ENCODE measurements around the gene NARS2. TPM values are rescaled to one million over a fixed set of nuclear protein-coding genes. Genes with fewer than 3 reads are reported as not detected.

The NARS2 gene
- total RNA-seq, 4 donors from 2014 or later: 17.1 to 23.6 (median 22.5) TPM

DNA sequence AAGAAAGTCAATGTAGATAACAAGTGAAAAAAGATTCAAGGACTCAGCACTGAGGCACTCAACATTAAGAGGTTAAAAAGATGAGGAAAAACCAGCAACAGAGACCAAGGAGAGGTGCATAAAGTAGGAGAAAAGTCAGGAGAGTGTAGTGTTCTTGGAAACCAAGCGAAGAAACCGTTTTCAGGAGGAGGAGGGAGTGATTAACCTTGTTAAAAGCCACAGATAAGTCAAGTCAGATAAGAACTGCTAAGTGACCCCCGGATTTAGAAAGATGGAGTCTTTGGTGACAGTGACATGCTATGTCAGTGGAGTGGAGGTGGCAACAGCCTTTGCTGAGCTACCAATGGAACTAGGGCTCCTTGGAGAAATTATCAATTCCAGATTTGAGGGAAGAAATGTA, 13.9 kb upstream of the NARS2 start:
- intact Hi-C loops (cut with DNase I): no loop called here
- Histone ChIP-seq H3K4me1 (no peaks in the 10 kb centered on the region), H3K27ac (no peak overlapping the region), H3K4me3 (replicated peaks in 1 of 3) (no peak overlapping the region), H3K27me3 (no peaks in the 10 kb centered on the region), H3K36me3 (no peaks in the 10 kb centered on the region), H3K9me3 (peaks cover 8% of the 10 kb centered on the region)
- TF ChIP-seq, protein P1, sequence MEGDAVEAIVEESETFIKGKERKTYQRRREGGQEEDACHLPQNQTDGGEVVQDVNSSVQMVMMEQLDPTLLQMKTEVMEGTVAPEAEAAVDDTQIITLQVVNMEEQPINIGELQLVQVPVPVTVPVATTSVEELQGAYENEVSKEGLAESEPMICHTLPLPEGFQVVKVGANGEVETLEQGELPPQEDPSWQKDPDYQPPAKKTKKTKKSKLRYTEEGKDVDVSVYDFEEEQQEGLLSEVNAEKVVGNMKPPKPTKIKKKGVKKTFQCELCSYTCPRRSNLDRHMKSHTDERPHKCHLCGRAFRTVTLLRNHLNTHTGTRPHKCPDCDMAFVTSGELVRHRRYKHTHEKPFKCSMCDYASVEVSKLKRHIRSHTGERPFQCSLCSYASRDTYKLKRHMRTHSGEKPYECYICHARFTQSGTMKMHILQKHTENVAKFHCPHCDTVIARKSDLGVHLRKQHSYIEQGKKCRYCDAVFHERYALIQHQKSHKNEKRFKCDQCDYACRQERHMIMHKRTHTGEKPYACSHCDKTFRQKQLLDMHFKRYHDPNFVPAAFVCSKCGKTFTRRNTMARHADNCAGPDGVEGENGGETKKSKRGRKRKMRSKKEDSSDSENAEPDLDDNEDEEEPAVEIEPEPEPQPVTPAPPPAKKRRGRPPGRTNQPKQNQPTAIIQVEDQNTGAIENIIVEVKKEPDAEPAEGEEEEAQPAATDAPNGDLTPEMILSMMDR (IDR thresholded peaks at IDR 0.05): no peak
- no peak for TF ChIP-seq POLR2A (IDR thresholded peaks at IDR 0.05)
- 27 to 34% methylated on average over 3 of the region's 3 CpGs for WGBS, 2 donors
- DNase-seq: no peak

DNA sequence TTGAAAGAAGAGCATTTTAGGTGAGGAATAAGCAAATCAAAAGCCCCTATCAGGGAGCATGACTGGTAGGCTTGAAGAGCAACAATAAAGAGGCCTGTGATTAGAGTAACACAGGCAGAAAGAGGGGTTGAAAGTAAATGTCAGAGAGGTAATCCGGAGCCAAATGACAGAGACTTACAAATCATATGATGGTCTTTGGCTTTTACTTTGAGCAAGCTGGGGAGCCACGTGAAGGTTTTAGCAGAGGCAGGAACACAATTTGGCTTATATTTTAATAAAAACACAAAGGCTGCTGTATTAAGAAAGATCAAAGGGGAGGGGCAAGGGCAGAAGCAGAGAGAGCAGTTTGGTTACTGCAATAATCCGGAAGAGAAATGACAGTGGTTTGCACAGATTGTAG, 12.8 kb upstream of the NARS2 start:
- no peak for DNase-seq
- intact Hi-C loops (cut with DNase I): no loop called here
- Histone ChIP-seq H3K36me3 (no peaks in the 10 kb centered on the region), H3K4me1 (no peaks in the 10 kb centered on the region), H3K27me3 (no peaks in the 10 kb centered on the region), H3K27ac (no peak overlapping the region), H3K9me3 (peaks cover 8% of the 10 kb centered on the region), H3K4me3 (replicated peaks in 1 of 3) (no peak overlapping the region)
- 82 to 84% methylated on average over 3 of the region's 3 CpGs for WGBS, 2 donors
- TF ChIP-seq, protein P1 (IDR thresholded peaks at IDR 0.05): no peak
- no peak for TF ChIP-seq POLR2A (IDR thresholded peaks at IDR 0.05)

DNA sequence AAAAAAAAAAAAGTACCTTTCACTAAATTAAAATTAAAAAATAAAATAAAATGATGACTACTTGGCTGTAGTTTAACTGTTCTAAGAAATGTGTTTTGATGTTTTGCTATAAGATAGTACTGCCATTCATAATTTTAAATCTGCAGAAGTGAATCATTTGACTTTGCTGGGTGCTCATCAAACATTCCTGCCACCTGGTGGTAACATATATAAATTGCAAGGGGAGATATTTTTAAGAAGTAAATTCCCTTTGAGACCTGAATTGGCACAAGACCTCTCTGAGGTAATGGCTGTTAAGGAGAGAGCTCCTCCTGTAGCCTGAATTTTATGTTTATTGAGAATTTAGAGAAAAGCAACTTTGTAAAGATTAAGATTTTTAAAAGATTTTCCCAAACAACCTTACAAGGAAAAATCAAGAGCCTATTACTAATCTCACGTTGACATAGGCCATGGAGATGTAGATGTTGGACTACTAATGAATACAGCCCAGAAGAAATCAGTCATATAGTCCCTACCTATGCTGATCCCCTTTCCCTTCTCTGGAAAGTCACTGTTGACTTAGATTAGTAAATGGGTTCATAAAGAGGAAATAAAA, 11.9 kb upstream of the NARS2 start:
- Histone ChIP-seq H3K4me1 (no peaks in the 10 kb centered on the region), H3K9me3 (peaks cover 8% of the 10 kb centered on the region), H3K4me3 (replicated peaks in 1 of 3) (no peak overlapping the region), H3K27ac (no peak overlapping the region), H3K27me3 (no peaks in the 10 kb centered on the region), H3K36me3 (no peaks in the 10 kb centered on the region)
- TF ChIP-seq, protein P1 (IDR thresholded peaks at IDR 0.05): peak in 3 of 6 experiments; percentile 18 to 38 (median 19)
- TF ChIP-seq POLR2A (IDR thresholded peaks at IDR 0.05): no peak
- intact Hi-C loops (cut with DNase I): no loop called here
- 91 to 95% methylated on average over 1 of the region's 1 CpG for WGBS, 2 donors
- DNase-seq: no peak

DNA sequence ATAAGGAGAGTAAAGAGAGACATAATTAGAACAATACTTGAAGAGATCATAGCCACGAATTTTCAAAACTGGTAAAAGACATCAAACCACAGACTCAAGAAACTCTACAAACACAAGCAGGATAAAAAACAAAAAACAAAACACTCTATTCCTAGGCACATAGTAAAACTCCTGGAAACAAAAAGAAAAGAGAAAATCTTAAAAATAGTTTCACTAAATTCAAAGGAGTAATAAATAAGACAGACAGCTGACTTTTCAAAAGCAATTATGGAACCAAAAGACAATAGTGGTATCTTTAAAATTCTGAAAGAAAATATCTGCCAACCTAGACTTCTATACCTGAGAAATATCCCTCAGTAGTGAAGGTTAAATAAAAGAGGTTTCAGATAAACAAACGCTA, 9.2 kb upstream of the NARS2 start:
- Histone ChIP-seq H3K27me3 (no peaks in the 10 kb centered on the region), H3K4me1 (no peaks in the 10 kb centered on the region), H3K36me3 (no peaks in the 10 kb centered on the region), H3K4me3 (replicated peaks in 1 of 3) (no peak overlapping the region), H3K9me3 (peaks cover 8% of the 10 kb centered on the region), H3K27ac (no peak overlapping the region)
- no peak for DNase-seq
- intact Hi-C loops (cut with DNase I): no loop called here
- WGBS, 2 donors: 86 to 88% methylated on average over 2 of the region's 2 CpGs
- no peak for TF ChIP-seq POLR2A (IDR thresholded peaks at IDR 0.05)
- TF ChIP-seq, protein P1 (IDR thresholded peaks at IDR 0.05): no peak

DNA sequence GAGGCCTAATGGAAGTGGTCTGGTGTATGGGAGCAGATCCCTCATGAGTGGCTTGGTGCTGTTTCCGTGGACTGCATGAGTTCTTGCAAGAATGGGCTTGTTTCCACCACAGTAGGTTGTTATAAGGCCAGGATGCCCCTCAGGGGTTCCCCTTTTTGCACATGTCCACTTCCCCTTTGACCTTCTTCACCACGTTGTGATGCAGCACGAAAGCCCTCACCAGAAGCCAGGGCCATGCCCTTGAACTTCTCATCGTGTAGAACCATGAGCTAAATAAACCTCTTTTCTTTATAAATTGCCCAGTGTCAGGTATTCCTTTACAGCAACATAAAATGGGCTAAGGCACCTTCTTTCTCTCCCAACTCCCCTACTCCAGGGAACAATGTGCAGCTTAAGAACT, 2.8 kb upstream of the NARS2 start:
- Histone ChIP-seq H3K36me3 (no peaks in the 10 kb centered on the region), H3K4me3 (replicated peaks in 1 of 3) (no peak overlapping the region), H3K4me1 (peaks cover 4 to 5% of the 10 kb centered on the region in 2 donors), H3K27me3 (no peaks in the 10 kb centered on the region), H3K9me3 (no peaks in the 10 kb centered on the region), H3K27ac (no peak overlapping the region)
- no peak for DNase-seq
- TF ChIP-seq POLR2A (IDR thresholded peaks at IDR 0.05): no peak
- TF ChIP-seq, protein P1 (IDR thresholded peaks at IDR 0.05): no peak
- intact Hi-C loops (cut with DNase I): no loop called here
- WGBS, 2 donors: 69 to 70% methylated on average over 4 of the region's 4 CpGs

Measured in thyroid gland (tissue), 4 donors.